ENCODE data around the gene ZNF579. TPM values are rescaled to one million over a fixed set of nuclear protein-coding genes. Genes with fewer than 3 reads are reported as not detected.

Gene ZNF579
- polyA plus RNA-seq, 2 of the 4 experiments (the other 2 are of a cell fraction) = 6.5 to 16.2 TPM

GRCh38 chr19:55586976-55587668 is 6.5 kb upstream of the ZNF579 start:
- CTCF ChIA-PET = interaction anchor here (0.8 to 3.7 kb wide), 13 partner anchors 9 to 120 kb away, joined by 3 to 17 read pairs (median 7); partner anchors contain the start of gene ZNF865
- Histone ChIP-seq H3K9me3 (no peaks in the 10 kb centered on the region), H3K4me2 (peak overlapping the region; percentile 79), H3K4me1 (peaks cover 22% of the 10 kb centered on the region), H3K27ac (peak overlapping the region; percentile 53 to 79), H3K4me3 (peak overlapping the region; percentile 43)
- WGBS (ENCODE audit: missing lambda C conversion rate) = 2% methylated on average over 39 of the region's 40 CpGs
- POLR2A ChIA-PET = interaction anchor here (0.6 to 2.4 kb wide), 6 partner anchors 12 to 462 kb away, joined by 3 to 23 read pairs (median 5); partner anchors contain the start of genes FIZ1, KMT5C, ZNF524 and ZNF865
- DNase-seq (ENCODE audit: low read depth in 1 of 2, low spot score in 1 of 2) = peak; percentile 97 to 98
- ATAC-seq = peak; percentile 86 to 88
- peak; percentile 97 for FAIRE-seq
- TF ChIP-seq HDAC2 (IDR thresholded peaks at IDR 0.05) (peak; percentile 75), E2F6 (IDR thresholded peaks at IDR 0.05; ENCODE audit: borderline replicate concordance, low read depth) (peak; percentile 58; the same call in 1 of the 2 replicates), KDM1A (IDR thresholded peaks at IDR 0.05; ENCODE audit: low read depth) (peak; percentile 91), RNF2 (IDR thresholded peaks at IDR 0.05; ENCODE audit: borderline replicate concordance, low read depth) (no peak), NR3C1 (IDR thresholded peaks at IDR 0.05) (no peak), MYC (IDR thresholded peaks at IDR 0.05; ENCODE audit: borderline replicate concordance, low read length) (no peak), BCL3 (IDR thresholded peaks at IDR 0.05) (no peak), FOSL2 (IDR thresholded peaks at IDR 0.05) (no peak), FOSL2 (CRISPR knock-in tag; IDR thresholded peaks at IDR 0.05) (0 out of 2 replicates have a peak, but pooled peaks have one; percentile 7), REST (IDR thresholded peaks at IDR 0.05) (peak; percentile 67), PBX3 (IDR thresholded peaks at IDR 0.05) (no peak), MAFK (IDR thresholded peaks at IDR 0.05; ENCODE audit: partially characterized antibody) (no peak), ZNF302 (CRISPR knock-in tag; IDR thresholded peaks at IDR 0.05) (no peak), GATA3 (IDR thresholded peaks at IDR 0.05; ENCODE audit: borderline replicate concordance) (0 out of 2 replicates have a peak, but pooled peaks have one; percentile 26), MAZ (IDR thresholded peaks at IDR 0.05; ENCODE audit: borderline replicate concordance, low read depth, low read length) (no peak), EHMT2 (IDR thresholded peaks at IDR 0.05; ENCODE audit: low read depth) (no peak), CHD2 (IDR thresholded peaks at IDR 0.05; ENCODE audit: low read length, partially characterized antibody) (peak; percentile 80), ELK1 (IDR thresholded peaks at IDR 0.05; ENCODE audit: low read depth, low read length) (no peak), CBX8 (IDR thresholded peaks at IDR 0.05) (no peak), EP300 (IDR thresholded peaks at IDR 0.05) (no peak), TP53 (CRISPR knock-in tag; IDR thresholded peaks at IDR 0.05) (no peak), ATOH8 (CRISPR knock-in tag; IDR thresholded peaks at IDR 0.05; ENCODE audit: low read depth) (no peak), RFX5 (IDR thresholded peaks at IDR 0.05) (peak; percentile 72; the same call in 1 of the 2 replicates), PHF8 (IDR thresholded peaks at IDR 0.05; ENCODE audit: borderline replicate concordance, low read depth) (no peak), BHLHE40 (IDR thresholded peaks at IDR 0.05; ENCODE audit: low read depth, low read length) (no peak), CBX2 (IDR thresholded peaks at IDR 0.05; ENCODE audit: borderline replicate concordance, low read depth) (no peak), HMGXB4 (CRISPR knock-in tag; IDR thresholded peaks at IDR 0.05; ENCODE audit: borderline replicate concordance) (no peak), ZC3H11A (IDR thresholded peaks at IDR 0.05) (no peak), CHD4 (IDR thresholded peaks at IDR 0.05; ENCODE audit: borderline replicate concordance) (peak; percentile 84), KDM5A (IDR thresholded peaks at IDR 0.05) (no peak)

Measured in A549 (cell line).